ENCODE measurements around the gene FUT8. TPM values are rescaled to one million over a fixed set of nuclear protein-coding genes. Genes with fewer than 3 reads are reported as not detected.

Gene FUT8
- total and polyA plus RNA-seq, 2 of the 8 experiments (the other 6 are each of a cell fraction or from before 2014, with no cell fraction given): 10.5 to 25.1 TPM

DNA sequence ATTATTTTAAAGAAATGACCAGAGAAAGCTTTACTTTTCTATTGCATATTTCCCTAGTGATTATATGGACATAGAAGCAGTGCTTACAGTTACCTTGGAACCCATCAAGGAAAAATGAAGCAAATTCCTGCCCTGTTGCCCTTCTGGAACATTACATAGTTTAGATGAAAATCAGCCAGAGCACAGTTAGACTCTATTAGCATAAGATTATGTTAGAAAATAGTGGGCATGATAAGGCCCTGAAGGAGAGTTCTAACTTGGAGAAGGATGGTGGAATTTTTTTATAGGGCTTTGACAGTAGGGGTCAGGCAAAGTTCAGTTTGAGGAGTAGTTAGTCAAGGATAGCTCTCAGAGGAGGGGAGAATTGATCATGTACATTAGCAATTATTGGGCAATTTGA, 74.3 kb downstream of the FUT8 start:
- H3K27me3 ChIP-seq (replicated peaks in 1 of 4; ENCODE audit: control insufficient read depth in 3 of 4, extremely low read depth in 1 of 4, insufficient read depth in 3 of 4, low read length in 3 of 4): no peaks in the 10 kb centered on the region
- H3K4me2 ChIP-seq (ENCODE audit: insufficient read depth in 1 of 2, low read depth in 2 of 2, low read length in 2 of 2): no peak overlapping the region
- H3K23me2 ChIP-seq (ENCODE audit: low read depth, low read length): no peaks in the 10 kb centered on the region
- no peak overlapping the region for H3K9ac ChIP-seq (replicated peaks in 1 of 4; ENCODE audit: extremely low read depth in 1 of 4, low read depth in 3 of 4, low read length in 3 of 4)
- no peak overlapping the region for H3K4ac ChIP-seq (replicated peaks; ENCODE audit: insufficient read length, low read depth, low read length)
- H3K23ac ChIP-seq (ENCODE audit: insufficient read length): no peak overlapping the region
- no peak overlapping the region for H2BK12ac ChIP-seq (ENCODE audit: low read depth, low read length)
- DNase-seq (ENCODE audit: low read depth in 1 of 2, low spot score in 2 of 2) (no peak), FAIRE-seq (no peak)
- H4K8ac ChIP-seq (ENCODE audit: extremely low read depth, insufficient read depth, low read length): no peak overlapping the region
- TF ChIP-seq, protein P1, sequence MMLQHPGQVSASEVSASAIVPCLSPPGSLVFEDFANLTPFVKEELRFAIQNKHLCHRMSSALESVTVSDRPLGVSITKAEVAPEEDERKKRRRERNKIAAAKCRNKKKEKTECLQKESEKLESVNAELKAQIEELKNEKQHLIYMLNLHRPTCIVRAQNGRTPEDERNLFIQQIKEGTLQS (IDR thresholded peaks at IDR 0.05; ENCODE audit: insufficient read depth, low read depth, low read length): no peak
- TF ChIP-seq RAD21 (IDR thresholded peaks at IDR 0.05 in 1 of 2, conservative IDR thresholded peaks at IDR 0.05 in 1 of 2; ENCODE audit: low read depth in 2 of 2, low read length in 2 of 2): peak; percentile 32 to 38
- POLR2A ChIA-PET (ENCODE audit: partially characterized antibody): no interaction called here
- no peak overlapping the region for H3K4me3 ChIP-seq (ENCODE audit: extremely low read depth in 1 of 4, insufficient read depth in 2 of 4, low read depth in 3 of 4, low read length in 4 of 4)
- CTCF ChIA-PET (ENCODE audit: partially characterized antibody): interaction anchor here (1.0 to 3.5 kb wide), 7 partner anchors 9 to 473 kb away, joined by 3 to 15 read pairs (median 4); no protein-coding TSS in a partner anchor
- no peak overlapping the region for H4K91ac ChIP-seq (replicated peaks; ENCODE audit: insufficient read length, low read length)
- H2BK5ac ChIP-seq (ENCODE audit: low read depth, low read length): no peak overlapping the region
- no peak overlapping the region for H2BK120ac ChIP-seq (replicated peaks; ENCODE audit: low read depth, low read length)
- no peak overlapping the region for H2BK20ac ChIP-seq (ENCODE audit: low read length)
- no peak overlapping the region for H2AFZ ChIP-seq (ENCODE audit: low read length)
- no peaks in the 10 kb centered on the region for H3K79me1 ChIP-seq (ENCODE audit: low read depth, low read length)
- H2AK5ac ChIP-seq (ENCODE audit: low read depth, low read length): no peak overlapping the region
- H3K56ac ChIP-seq (replicated peaks; ENCODE audit: insufficient read length, low read depth, low read length): no peak overlapping the region
- no peak overlapping the region for H4K5ac ChIP-seq (ENCODE audit: insufficient read length, low read depth, low read length)
- H3K18ac ChIP-seq (ENCODE audit: extremely low read depth, low read length): no peak overlapping the region
- H2BK15ac ChIP-seq (ENCODE audit: low read length): no peak overlapping the region
- H3K79me2 ChIP-seq (ENCODE audit: control insufficient read depth in 1 of 2, insufficient read depth in 2 of 2, low read length in 2 of 2): 0 out of 4 replicates have a peak, but pooled peaks cover 0 to 3% of the 10 kb centered on the region in 2 experiments
- no peak overlapping the region for H3K14ac ChIP-seq (ENCODE audit: insufficient read length)
- no peak overlapping the region for H3K27ac ChIP-seq (ENCODE audit: low read depth, low read length)
- H3K36me3 ChIP-seq (ENCODE audit: control insufficient read depth in 2 of 4, insufficient read depth in 4 of 4, low read length in 3 of 4): no peaks in the 10 kb centered on the region
- no peaks in the 10 kb centered on the region for H4K20me1 ChIP-seq (replicated peaks in 1 of 2; ENCODE audit: control insufficient read depth in 1 of 2, insufficient read depth in 2 of 2, low read length in 2 of 2)
- no peaks in the 10 kb centered on the region for H3K9me3 ChIP-seq (ENCODE audit: insufficient read depth in 2 of 2, low read depth in 1 of 2, low read length in 1 of 2)
- peaks cover 0 to 13% (median 6%) of the 10 kb centered on the region in 4 experiments; a peak in 4 of 7 replicates for H3K4me1 ChIP-seq (replicated peaks in 1 of 4; ENCODE audit: control insufficient read depth in 3 of 4, insufficient read depth in 4 of 4, low read length in 3 of 4)

All from H1 (cell line).